ENCODE data around the gene MARCHF11. TPM values are rescaled to one million over a fixed set of nuclear protein-coding genes. Genes with fewer than 3 reads are reported as not detected.

The MARCHF11 gene
- total RNA-seq (not detected), polyA plus RNA-seq (not detected)
- long read RNA-seq, donor 1 = 0 reads
- long read RNA-seq, donor 2 = 0 reads
- long read RNA-seq, donor 3 = 0 reads
- long read RNA-seq, donor 4 = 0 reads
- long read RNA-seq, donor 5 = 0 reads

GRCh38 chr5:16179511-16179935, at the start of gene MARCHF11:
Gene MARCHF11, minus strand, starts transcription at chr5:16179791. Its CDS starts 216 bp downstream, at chr5:16179575.
- TF ChIP-seq CTCF (IDR thresholded peaks at IDR 0.05; ENCODE audit: control extremely low read depth, extremely low read depth) = no peak
- Histone ChIP-seq H3K36me3 (ENCODE audit: control insufficient read depth in 4 of 4, insufficient read depth in 4 of 4, low read length in 4 of 4) (no peaks in the 10 kb centered on the region), H3K4me1 (ENCODE audit: control insufficient read depth in 5 of 5, insufficient read depth in 5 of 5, low read length in 5 of 5) (peaks cover 0 to 7% (median 0%) of the 10 kb centered on the region in 5 donors), H3K27ac (ENCODE audit: low read depth in 1 of 2, low read length in 1 of 2) (no peak within 1 kb of the TSS), H3K4me3 (no peak within 1 kb of the TSS), H3K27me3 (ENCODE audit: control insufficient read depth in 3 of 3, insufficient read depth in 3 of 3, low read length in 2 of 3) (peaks cover 11 to 55% (median 52%) of the 10 kb centered on the region in 3 donors), H3K9me3 (ENCODE audit: control insufficient read depth in 4 of 4, insufficient read depth in 3 of 4, low read length in 3 of 4) (peaks cover 0 to 11% (median 0%) of the 10 kb centered on the region in 4 donors), H3K9ac (ENCODE audit: insufficient read depth in 1 of 2, low read length in 2 of 2) (no peak within 1 kb of the TSS)
- ATAC-seq (ENCODE audit: insufficient read depth, low FRiP score) = no peak
- WGBS, 2 donors = 3 to 4% methylated on average over 7 to 59 of the region's 59 CpGs
- peak in 1 of 3 donors; percentile 9 for DNase-seq

- Histone ChIP-seq H3K4me3 (no peak overlapping the region), H3K27me3 (ENCODE audit: control insufficient read depth in 3 of 3, insufficient read depth in 3 of 3, low read length in 2 of 3) (peaks cover 0 to 5% (median 4%) of the 10 kb centered on the region in 3 donors), H3K4me1 (ENCODE audit: control insufficient read depth in 5 of 5, insufficient read depth in 5 of 5, low read length in 5 of 5) (no peaks in the 10 kb centered on the region), H3K9me3 (ENCODE audit: control insufficient read depth in 4 of 4, insufficient read depth in 3 of 4, low read length in 3 of 4) (no peaks in the 10 kb centered on the region), H3K9ac (ENCODE audit: insufficient read depth in 1 of 2, low read length in 2 of 2) (no peak overlapping the region), H3K36me3 (ENCODE audit: control insufficient read depth in 4 of 4, insufficient read depth in 4 of 4, low read length in 4 of 4) (no peaks in the 10 kb centered on the region), H3K27ac (ENCODE audit: low read depth in 1 of 2, low read length in 1 of 2) (no peak overlapping the region)
- no peak for TF ChIP-seq CTCF (IDR thresholded peaks at IDR 0.05; ENCODE audit: control extremely low read depth, extremely low read depth)
- DNase-seq (no peak), ATAC-seq (ENCODE audit: insufficient read depth, low FRiP score) (no peak)
- 78 to 83% methylated on average over 5 of the region's 5 CpGs for WGBS, 2 donors
Observed at GRCh38 chr5:16225927-16226326, 46.3 kb upstream of the MARCHF11 start.

GRCh38 chr5:16192311-16192710, 12.7 kb upstream of the MARCHF11 start:
- WGBS, 2 donors = 83 to 86% methylated on average over 5 of the region's 5 CpGs
- Histone ChIP-seq H3K4me1 (ENCODE audit: control insufficient read depth in 5 of 5, insufficient read depth in 5 of 5, low read length in 5 of 5) (no peaks in the 10 kb centered on the region), H3K36me3 (ENCODE audit: control insufficient read depth in 4 of 4, insufficient read depth in 4 of 4, low read length in 4 of 4) (no peaks in the 10 kb centered on the region), H3K27me3 (ENCODE audit: control insufficient read depth in 3 of 3, insufficient read depth in 3 of 3, low read length in 2 of 3) (no peaks in the 10 kb centered on the region), H3K4me3 (no peak overlapping the region), H3K9me3 (ENCODE audit: control insufficient read depth in 4 of 4, insufficient read depth in 3 of 4, low read length in 3 of 4) (no peaks in the 10 kb centered on the region), H3K27ac (ENCODE audit: low read depth in 1 of 2, low read length in 1 of 2) (no peak overlapping the region), H3K9ac (ENCODE audit: insufficient read depth in 1 of 2, low read length in 2 of 2) (no peak overlapping the region)
- ATAC-seq (ENCODE audit: insufficient read depth, low FRiP score) (no peak), DNase-seq (no peak)
- no peak for TF ChIP-seq CTCF (IDR thresholded peaks at IDR 0.05; ENCODE audit: control extremely low read depth, extremely low read depth)

GRCh38 chr5:16180789-16181082, 1.1 kb upstream of the MARCHF11 start:
- no peak overlapping the region for H3K9ac ChIP-seq (ENCODE audit: insufficient read depth in 1 of 2, low read length in 2 of 2)
- ATAC-seq (ENCODE audit: insufficient read depth, low FRiP score) (no peak), DNase-seq (no peak)
- H3K36me3 ChIP-seq (ENCODE audit: control insufficient read depth in 4 of 4, insufficient read depth in 4 of 4, low read length in 4 of 4) = no peaks in the 10 kb centered on the region
- H3K4me1 ChIP-seq (ENCODE audit: control insufficient read depth in 5 of 5, insufficient read depth in 5 of 5, low read length in 5 of 5) = peaks cover 0 to 7% (median 0%) of the 10 kb centered on the region in 5 donors
- peaks cover 11 to 58% (median 58%) of the 10 kb centered on the region in 3 donors for H3K27me3 ChIP-seq (ENCODE audit: control insufficient read depth in 3 of 3, insufficient read depth in 3 of 3, low read length in 2 of 3)
- no peak overlapping the region for H3K4me3 ChIP-seq
- peaks cover 0 to 10% (median 0%) of the 10 kb centered on the region in 4 donors for H3K9me3 ChIP-seq (ENCODE audit: control insufficient read depth in 4 of 4, insufficient read depth in 3 of 4, low read length in 3 of 4)
- H3K27ac ChIP-seq (ENCODE audit: low read depth in 1 of 2, low read length in 1 of 2) = no peak overlapping the region
- 28 to 29% methylated on average over 7 of the region's 7 CpGs for WGBS, 2 donors
- TF ChIP-seq CTCF (IDR thresholded peaks at IDR 0.05; ENCODE audit: control extremely low read depth, extremely low read depth) = no peak
